Mononuclear cell (primary cell): ENCODE measurements around the gene CA6. TPM values are rescaled to one million over a fixed set of nuclear protein-coding genes. Genes with fewer than 3 reads are reported as not detected.
"Not testable (repeated sequence)": the region's sequence is repeated elsewhere in the genome, so short reads cannot be mapped to it uniquely, and the experiment has no call there.

Experiments
- H3K27me3 ChIP-seq: 2 replicates; pipeline ENCODE4 v1.6.0; 2011; ENCODE audit warnings: low read length, control low read depth; ENCODE audit not compliant: insufficient read depth
- H3K4me1 ChIP-seq: 2 replicates; pipeline ENCODE4 v1.5.1; 2011; ENCODE audit warnings: mild to moderate bottlenecking, low read length, control low read depth; ENCODE audit not compliant: insufficient read depth
- H3K4me3 ChIP-seq: 2 replicates; pipeline ENCODE4 v1.5.1; 2011; ENCODE audit warnings: mild to moderate bottlenecking, low read length, moderate library complexity
- H3K9me3 ChIP-seq: 2 replicates; pipeline ENCODE4 v1.5.1; 2011; ENCODE audit warnings: low read depth, mild to moderate bottlenecking, control low read depth, low read length
- total RNA-seq: library from RNA; depleted of rRNA; stranded (reverse); fragments of >200 nt; gene quantifications from one replicate; pipeline ENCODE4 v1.2.3, GENCODE V29; 2012

The CA6 gene
- total RNA-seq, 1 donor: 0.63 TPM

DNA sequence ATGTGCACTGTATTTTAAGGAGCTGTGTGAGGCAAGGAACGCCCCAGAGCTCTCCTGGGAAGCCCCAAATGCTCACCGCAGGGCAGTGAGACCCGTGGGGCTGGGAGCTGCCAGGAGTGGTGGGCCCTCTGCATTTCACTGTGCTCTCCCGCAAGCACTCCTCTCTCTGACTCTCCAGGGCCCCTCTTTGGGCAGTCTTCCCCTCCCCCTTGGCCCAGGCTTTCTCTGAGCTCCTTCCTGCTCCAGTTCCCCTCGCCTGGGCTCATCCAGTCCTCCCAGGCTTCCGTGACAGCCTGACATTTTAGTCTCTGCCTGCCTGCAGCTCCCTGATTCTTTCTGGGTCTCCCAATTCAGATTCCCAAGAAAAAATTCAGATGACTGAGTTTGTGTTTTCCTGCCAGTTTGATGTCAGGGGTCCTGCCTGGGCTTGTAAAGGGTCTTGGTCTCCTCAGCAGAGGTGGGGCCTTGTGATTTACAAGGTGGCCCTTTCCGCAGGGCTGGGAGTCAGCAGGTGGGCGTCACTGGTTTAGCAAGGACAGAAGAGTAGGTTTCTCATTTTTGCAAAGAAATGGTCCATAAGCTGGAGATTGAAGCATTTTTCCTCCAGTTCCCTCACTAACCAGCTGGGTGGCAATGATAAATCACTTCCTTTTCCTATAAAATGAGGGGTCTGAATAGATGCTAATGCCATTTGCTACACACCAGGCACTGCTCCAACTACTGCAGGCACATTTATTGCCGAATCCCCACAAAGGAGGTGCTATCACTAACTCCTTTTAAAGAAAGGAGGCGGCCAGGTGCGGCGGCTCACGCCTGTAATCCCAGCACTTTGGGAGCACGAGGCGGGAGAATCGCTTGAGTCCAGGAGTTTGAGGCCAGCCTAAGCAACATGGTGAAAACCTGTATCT, 1.9 kb upstream of the CA6 start:
- no peak overlapping the region for H3K4me3 ChIP-seq
- peaks cover 28% of the 10 kb centered on the region for H3K4me1 ChIP-seq
- no peaks in the 10 kb centered on the region for H3K9me3 ChIP-seq
- no peaks in the 10 kb centered on the region for H3K27me3 ChIP-seq

- Histone ChIP-seq H3K9me3 (no peaks in the 10 kb centered on the region), H3K27me3 (no peaks in the 10 kb centered on the region), H3K4me3 (no peak overlapping the region), H3K4me1 (peaks cover 15% of the 10 kb centered on the region)
Observed at GRCh38 chr1:8947127-8947691, 1.5 kb downstream of the CA6 start.

DNA sequence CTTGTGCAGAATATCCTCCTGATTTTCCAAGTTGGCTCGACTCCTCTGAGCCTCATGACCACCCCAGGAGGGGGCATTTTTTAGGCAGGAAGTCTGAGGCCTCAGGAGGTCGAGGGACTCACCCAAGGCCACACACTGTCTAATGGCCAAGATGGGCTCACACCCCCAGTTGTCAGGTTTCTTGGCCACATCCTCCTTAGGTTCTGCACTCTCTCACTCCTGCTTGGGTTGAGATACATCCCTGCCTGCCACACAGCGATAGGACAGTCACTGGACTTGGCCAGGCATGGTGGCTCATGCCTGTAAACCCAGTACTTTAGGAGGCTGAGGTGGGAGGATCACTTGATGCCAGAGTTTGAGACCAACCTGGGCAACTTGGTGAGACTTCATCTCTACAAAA, 4.6 kb downstream of the CA6 start:
- Histone ChIP-seq H3K4me3 (no peak overlapping the region), H3K27me3 (no peaks in the 10 kb centered on the region), H3K9me3 (no peaks in the 10 kb centered on the region), H3K4me1 (peaks cover 14% of the 10 kb centered on the region)

DNA sequence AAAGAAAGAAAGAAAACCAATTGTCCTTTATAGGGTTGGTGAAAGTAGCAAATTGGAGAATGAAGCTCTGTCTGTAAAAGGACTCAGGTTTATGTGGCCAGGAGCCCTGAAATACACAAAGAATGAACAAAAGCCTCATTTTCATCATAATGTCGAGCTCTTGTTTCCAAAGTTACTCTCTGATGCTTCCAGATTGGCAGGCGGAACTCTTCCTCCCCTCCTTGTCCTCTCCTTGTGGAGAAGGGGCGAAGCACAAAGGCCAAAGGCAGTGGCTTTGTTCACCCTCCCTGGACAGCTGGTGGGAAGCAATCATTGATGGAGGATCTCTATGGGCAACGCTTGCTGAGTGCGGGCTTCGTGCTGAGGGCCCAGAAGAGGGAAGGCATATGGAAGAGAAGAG, 5.6 kb downstream of the CA6 start:
- Histone ChIP-seq H3K4me3 (no peak overlapping the region), H3K4me1 (peaks cover 12% of the 10 kb centered on the region), H3K27me3 (no peaks in the 10 kb centered on the region), H3K9me3 (no peaks in the 10 kb centered on the region)

DNA sequence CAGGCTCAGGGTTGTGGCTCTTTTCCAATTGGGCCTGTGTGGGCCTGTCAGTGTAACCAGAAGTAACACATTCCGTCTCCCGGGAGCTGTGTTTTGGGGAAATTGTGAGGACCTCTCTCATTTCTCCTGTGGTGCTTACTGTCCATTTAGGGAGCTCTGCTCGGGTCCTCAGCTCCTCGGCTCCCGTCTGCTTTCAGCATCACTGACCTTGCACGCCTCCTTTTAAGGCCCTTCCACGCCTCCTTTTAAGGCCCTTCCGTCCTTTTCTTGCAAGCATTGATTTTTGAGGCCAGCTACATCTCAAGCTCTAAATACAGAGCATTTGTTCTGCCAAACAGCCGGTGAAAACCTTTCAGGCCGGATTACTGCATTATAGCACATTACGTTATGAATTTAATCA, 9.7 kb downstream of the CA6 start:
- H3K9me3 ChIP-seq: no peaks in the 10 kb centered on the region
- no peaks in the 10 kb centered on the region for H3K27me3 ChIP-seq
- H3K4me3 ChIP-seq: no peak overlapping the region
- no peaks in the 10 kb centered on the region for H3K4me1 ChIP-seq

DNA sequence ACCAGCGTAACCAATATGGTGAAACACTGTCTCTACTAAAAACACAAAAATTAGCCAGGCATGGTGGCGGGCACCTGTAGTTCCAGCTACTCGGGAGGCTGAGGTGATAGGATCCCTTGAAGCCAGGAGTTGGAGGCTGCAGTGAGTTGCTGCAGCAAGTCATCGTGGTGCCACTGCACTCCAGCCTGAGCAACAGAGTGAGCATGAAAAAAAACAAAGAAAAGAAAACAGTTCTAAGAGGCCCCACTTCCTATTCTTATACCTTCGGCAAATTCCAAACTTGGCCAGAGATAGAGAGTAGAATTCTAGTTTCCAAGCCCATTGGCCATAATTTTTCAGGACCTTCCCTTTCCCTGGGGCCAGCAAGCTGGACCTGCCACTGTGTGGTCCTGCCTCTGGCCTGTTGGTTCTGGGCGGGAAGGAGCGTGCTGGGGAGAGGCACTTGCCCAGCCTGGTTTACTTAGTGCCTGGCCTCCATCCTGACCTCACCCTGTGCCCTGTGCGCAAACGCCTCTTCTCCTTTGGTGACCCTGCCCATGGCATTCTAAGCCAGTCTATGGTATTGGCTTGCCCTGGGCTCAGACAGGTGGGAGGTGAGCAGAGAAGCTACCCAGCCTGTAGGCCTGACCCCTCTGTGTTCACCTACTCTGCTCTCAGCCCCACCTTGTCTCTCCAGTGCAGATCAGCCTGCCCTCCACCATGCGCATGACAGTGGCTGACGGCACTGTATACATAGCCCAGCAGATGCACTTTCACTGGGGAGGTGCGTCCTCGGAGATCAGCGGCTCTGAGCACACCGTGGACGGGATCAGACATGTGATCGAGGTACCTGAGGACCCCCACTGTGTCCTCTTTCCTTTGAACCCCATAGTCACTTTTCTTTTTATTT, 11.0 kb downstream of the CA6 start:
- H3K9me3 ChIP-seq: no peaks in the 10 kb centered on the region
- H3K4me3 ChIP-seq: no peak overlapping the region
- no peaks in the 10 kb centered on the region for H3K27me3 ChIP-seq
- H3K4me1 ChIP-seq: no peaks in the 10 kb centered on the region

GRCh38 chr1:8962812-8963530, 17.3 kb downstream of the CA6 start:
- no peaks in the 10 kb centered on the region for H3K9me3 ChIP-seq
- no peaks in the 10 kb centered on the region for H3K4me1 ChIP-seq

GRCh38 chr1:8963963-8964362, 18.3 kb downstream of the CA6 start:
- Histone ChIP-seq H3K4me1 (no peaks in the 10 kb centered on the region), H3K27me3 (no peaks in the 10 kb centered on the region), H3K9me3 (no peaks in the 10 kb centered on the region), H3K4me3 (no peak overlapping the region)

More at GRCh38 chr1:8962812-8963530, 17.3 kb downstream of the CA6 start:
- H3K4me3 ChIP-seq: no peak overlapping the region
- H3K27me3 ChIP-seq: no peaks in the 10 kb centered on the region

DNA sequence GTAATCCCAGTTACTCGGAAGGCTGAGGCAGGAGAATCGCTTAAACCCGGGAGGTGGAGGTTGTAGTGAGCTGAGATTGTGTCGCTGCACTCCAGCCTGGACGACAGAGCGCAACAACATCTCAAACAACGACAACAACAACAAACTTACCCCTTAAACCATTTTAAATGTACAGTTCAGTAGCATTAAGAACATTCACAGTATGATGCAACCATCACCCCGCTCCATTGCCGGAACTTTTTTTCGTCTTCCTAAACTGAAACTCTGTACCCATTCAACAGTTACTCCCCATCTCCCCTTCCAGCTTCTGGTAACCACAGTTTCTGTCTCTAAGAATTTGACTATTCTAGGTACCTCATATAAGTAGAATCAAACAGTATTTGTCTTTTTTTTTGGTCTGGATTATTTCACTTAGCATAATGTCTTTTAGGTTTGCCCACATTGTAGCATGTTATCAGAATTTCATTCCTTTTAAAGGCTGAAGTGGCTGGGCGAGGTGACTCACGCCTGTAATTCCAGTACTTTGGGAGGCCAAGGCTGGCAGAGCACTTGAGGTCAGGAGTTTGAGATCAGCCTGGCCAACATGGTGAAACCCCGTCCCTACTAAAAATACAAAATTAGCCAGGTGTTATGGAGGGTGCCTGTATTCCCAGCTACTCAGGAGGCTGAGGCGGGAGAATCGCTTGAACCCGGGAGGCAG, 19.6 kb downstream of the CA6 start:
- H3K4me1 ChIP-seq: no peaks in the 10 kb centered on the region

GRCh38 chr1:8966606-8967005, 20.9 kb downstream of the CA6 start:
- Histone ChIP-seq H3K9me3 (no peaks in the 10 kb centered on the region), H3K27me3 (no peaks in the 10 kb centered on the region), H3K4me1 (peaks cover 10% of the 10 kb centered on the region), H3K4me3 (no peak overlapping the region)

More for the DNA sequence above, 19.6 kb downstream of the CA6 start:
- Histone ChIP-seq H3K9me3 (no peaks in the 10 kb centered on the region), H3K4me3 (no peak overlapping the region), H3K27me3 (no peaks in the 10 kb centered on the region)

GRCh38 chr1:8968902-8969301, 23.2 kb downstream of the CA6 start:
- H3K4me3 ChIP-seq, H3K9me3 ChIP-seq, H3K27me3 ChIP-seq: not testable (repeated sequence)
- peaks cover 14% of the 10 kb centered on the region for H3K4me1 ChIP-seq

DNA sequence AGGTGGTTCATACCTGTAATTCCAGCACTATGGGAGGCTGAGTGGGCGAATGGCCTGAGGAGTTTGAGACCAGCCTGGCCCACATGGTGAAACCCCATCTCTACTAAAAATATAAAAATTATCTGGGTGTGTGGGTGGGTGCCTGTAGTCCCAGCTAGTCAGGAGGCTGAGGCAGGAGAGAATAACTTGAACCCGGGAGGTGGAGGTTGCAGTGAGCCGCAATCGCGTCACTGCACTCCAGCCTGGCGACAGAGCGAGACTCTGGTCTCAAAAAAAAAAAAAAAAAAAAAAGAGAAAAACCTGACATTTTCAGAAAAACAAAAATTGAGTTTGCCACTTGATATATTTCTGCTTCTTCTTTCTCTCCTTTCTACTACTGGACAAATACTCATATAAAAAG, 24.3 kb downstream of the CA6 start:
- Histone ChIP-seq H3K9me3 (no peaks in the 10 kb centered on the region), H3K27me3 (no peaks in the 10 kb centered on the region), H3K4me3 (peak overlapping the region; percentile 42), H3K4me1 (peaks cover 14% of the 10 kb centered on the region)

DNA sequence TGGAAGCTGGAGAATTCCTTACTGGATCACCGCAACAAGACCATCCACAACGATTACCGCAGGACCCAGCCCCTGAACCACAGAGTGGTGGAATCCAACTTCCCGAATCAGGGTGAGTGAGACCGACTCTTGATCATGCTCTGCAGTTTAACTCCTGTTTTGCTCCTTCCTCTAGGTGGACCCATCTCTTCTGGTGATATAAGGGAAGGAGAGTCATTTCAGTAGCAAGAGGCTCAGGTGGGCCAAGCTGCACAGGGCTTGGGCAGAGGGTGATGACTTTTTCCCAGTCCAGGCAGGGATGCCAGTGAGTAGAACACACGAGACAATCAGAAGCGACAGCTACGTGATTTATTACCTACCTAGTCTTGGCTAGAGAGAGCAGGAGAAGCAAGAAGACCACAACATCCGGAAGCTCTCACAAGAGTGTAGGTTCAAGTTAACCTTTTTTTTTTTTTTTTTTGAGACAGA, 25.2 kb downstream of the CA6 start:
- peaks cover 14% of the 10 kb centered on the region for H3K4me1 ChIP-seq
- peak overlapping the region; percentile 42 for H3K4me3 ChIP-seq
- H3K9me3 ChIP-seq: no peaks in the 10 kb centered on the region
- H3K27me3 ChIP-seq: no peaks in the 10 kb centered on the region

DNA sequence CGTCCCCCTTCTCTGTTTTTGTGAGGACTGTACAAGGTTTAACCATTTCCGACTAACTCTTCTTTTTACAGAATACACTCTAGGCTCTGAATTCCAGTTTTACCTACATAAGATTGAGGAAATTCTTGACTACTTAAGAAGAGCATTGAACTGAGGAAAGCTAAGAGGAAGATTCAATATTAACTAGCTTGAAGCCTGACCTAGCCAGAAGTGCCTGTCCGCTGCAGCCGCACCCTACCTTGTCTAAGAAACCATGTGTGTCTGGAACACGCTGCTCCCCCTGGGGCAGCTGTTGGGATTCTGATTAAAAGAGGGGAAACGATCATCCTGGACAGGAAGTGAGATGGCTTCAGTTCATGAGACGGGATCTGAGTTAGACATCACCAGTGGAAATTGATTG, 28.9 kb downstream of the CA6 start:
- Histone ChIP-seq H3K4me1 (peaks cover 14% of the 10 kb centered on the region), H3K9me3 (no peaks in the 10 kb centered on the region), H3K4me3 (no peak overlapping the region), H3K27me3 (no peaks in the 10 kb centered on the region)
